ENCODE results near the gene ZBTB17. TPM values are rescaled to one million over a fixed set of nuclear protein-coding genes. Genes with fewer than 3 reads are reported as not detected.

Gene ZBTB17
- total and polyA plus RNA-seq, 2 experiments from 2014 or later, result 21.9 to 26.6 TPM

DNA sequence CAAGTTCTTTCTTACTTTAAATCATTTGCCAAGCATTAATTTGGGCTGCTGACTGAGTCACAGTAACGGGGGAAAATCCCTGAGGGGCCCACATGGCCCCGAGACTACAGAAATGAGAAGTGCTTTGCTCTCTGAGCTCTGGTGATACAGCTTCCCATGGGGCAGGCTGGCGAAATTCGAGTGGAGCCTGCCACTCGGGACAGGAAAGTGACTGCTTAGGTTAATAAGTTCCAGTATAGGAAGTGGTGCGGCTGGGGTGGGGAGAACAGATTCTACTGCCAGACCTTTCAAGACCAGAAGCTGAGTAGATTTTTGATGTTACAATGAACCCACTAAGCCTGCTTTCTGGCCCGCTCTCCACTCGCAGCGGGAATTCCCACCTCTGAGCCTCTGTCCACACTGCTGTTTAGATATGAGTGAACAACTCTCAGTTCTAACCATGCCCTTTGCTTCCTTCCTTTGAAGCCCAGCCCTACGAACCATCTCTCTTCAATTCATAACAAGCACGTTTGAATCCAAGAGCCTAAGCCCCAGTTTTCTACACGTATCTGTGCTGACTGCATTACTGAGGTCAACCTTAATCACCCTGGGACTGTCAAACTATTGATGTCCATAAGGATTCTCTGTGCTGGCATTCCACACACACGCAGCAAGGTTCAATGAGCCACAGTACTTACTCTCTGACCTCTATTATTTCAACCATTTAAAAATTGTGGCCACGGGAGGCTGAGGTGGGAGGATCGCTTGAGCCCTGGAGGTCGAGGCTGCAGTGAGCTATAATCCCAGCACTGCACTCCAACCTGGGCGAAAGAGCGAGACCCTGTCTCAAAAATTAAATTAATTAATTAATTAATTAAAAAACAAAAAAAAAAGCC is 9.6 kb downstream of the ZBTB17 start (continued):
- TF ChIP-seq, protein P1, sequence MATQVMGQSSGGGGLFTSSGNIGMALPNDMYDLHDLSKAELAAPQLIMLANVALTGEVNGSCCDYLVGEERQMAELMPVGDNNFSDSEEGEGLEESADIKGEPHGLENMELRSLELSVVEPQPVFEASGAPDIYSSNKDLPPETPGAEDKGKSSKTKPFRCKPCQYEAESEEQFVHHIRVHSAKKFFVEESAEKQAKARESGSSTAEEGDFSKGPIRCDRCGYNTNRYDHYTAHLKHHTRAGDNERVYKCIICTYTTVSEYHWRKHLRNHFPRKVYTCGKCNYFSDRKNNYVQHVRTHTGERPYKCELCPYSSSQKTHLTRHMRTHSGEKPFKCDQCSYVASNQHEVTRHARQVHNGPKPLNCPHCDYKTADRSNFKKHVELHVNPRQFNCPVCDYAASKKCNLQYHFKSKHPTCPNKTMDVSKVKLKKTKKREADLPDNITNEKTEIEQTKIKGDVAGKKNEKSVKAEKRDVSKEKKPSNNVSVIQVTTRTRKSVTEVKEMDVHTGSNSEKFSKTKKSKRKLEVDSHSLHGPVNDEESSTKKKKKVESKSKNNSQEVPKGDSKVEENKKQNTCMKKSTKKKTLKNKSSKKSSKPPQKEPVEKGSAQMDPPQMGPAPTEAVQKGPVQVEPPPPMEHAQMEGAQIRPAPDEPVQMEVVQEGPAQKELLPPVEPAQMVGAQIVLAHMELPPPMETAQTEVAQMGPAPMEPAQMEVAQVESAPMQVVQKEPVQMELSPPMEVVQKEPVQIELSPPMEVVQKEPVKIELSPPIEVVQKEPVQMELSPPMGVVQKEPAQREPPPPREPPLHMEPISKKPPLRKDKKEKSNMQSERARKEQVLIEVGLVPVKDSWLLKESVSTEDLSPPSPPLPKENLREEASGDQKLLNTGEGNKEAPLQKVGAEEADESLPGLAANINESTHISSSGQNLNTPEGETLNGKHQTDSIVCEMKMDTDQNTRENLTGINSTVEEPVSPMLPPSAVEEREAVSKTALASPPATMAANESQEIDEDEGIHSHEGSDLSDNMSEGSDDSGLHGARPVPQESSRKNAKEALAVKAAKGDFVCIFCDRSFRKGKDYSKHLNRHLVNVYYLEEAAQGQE (IDR thresholded peaks at IDR 0.05; ENCODE audit: unreplicated experiment), result no peak
- TF ChIP-seq EZH2phosphoT487 (IDR thresholded peaks at IDR 0.05; ENCODE audit: unreplicated experiment), result no peak

DNA sequence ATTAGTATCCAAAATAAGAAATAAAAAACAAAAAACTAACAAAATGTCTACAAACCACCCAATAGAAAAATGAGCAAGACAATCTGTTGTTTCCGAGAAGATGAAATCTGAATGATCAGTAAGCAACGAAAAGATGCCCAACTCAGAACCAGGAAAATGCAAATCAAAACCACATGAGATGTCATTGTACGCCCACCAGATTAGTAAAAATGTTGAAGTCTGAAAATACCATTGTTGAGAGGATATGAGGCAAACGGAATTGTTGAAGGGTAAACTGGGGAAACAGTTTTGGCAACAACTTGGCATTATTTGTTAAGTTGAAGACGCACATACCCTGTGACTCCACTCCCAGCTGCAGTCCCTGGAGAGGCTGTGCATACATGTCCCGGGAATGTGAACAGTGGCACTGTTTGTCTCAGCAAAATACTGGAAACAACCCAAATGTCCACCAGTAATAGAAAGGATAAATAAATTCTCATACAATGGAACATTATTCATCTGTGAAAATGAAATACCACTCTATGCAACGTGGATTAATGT is 10.6 kb downstream of the ZBTB17 start:
- no peaks in the 10 kb centered on the region for H3K4me1 ChIP-seq (ENCODE audit: insufficient read depth)
- no peaks in the 10 kb centered on the region for H3K9me2 ChIP-seq (ENCODE audit: insufficient read depth)
- Mint-ChIP-seq H3K9me3 (peaks cover 15% of the 10 kb centered on the region), H3K27me3 (ENCODE audit: insufficient read depth, low read depth, poor library complexity) (peaks cover 11% of the 10 kb centered on the region), H3K4me3 (no peak overlapping the region), H3K4me1 (peaks cover 10% of the 10 kb centered on the region), H3K36me3 (ENCODE audit: low read depth) (peaks cover 25% of the 10 kb centered on the region), H3K27ac (no peak overlapping the region)
- TF ChIP-seq EZH2phosphoT487 (IDR thresholded peaks at IDR 0.05; ENCODE audit: unreplicated experiment), result no peak
- DNase-seq (ENCODE audit: low spot score) (no peak), ATAC-seq (no peak)
- H3K27me3 ChIP-seq (ENCODE audit: insufficient read depth), result no peaks in the 10 kb centered on the region
- H3F3A ChIP-seq (replicated peaks; ENCODE audit: low read depth), result no peaks in the 10 kb centered on the region
- no peak overlapping the region for H3K4me3 ChIP-seq
- H3K27ac ChIP-seq (ENCODE audit: low read depth), result no peak overlapping the region
- no peak overlapping the region for H3K4me2 ChIP-seq
- no peaks in the 10 kb centered on the region; the same call in 1 of the 2 replicates for H3K36me3 ChIP-seq (ENCODE audit: insufficient read depth)
- H2AFZ ChIP-seq, result no peak overlapping the region
- H3K79me2 ChIP-seq (replicated peaks; ENCODE audit: insufficient read depth), result 0 out of 2 replicates have a peak, but pooled peaks cover 3% of the 10 kb centered on the region
- H4K20me1 ChIP-seq (replicated peaks; ENCODE audit: insufficient read depth), result peaks cover 17% of the 10 kb centered on the region; the same call in 1 of the 2 replicates

DNA sequence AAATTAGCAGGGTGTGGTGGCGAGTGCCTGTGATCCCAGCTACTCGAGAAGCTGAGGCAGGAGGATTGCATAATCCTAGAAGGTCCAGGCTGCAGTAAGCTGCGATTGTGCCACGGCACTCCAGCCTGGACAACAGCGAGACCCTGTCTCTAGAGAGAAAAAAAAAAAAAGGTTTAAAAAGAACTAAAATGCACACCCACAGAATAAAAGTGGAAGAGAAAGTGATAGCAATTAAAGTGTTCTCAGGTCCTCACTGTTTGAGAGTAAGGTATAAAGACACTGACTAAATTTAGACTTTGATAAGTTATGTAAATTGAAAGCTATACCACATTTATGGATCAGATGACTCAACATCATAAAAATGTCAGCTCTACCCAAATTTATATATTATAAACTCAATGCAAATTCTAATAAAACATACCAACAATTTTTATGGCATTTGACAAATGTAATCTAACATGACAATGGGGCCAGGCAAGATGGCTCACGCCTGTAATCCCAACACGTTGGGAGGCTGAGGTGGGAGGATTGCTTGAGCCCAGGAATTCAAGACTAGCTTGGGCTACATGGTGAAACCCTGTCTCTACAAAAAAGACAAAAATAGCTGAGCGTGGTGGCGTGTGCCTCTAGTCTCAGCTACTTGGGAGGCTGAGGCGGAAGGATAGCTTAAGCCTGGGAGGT is 11.8 kb downstream of the ZBTB17 start:
- H3K27me3 ChIP-seq (ENCODE audit: insufficient read depth), result no peaks in the 10 kb centered on the region
- H3K36me3 ChIP-seq (ENCODE audit: insufficient read depth), result no peaks in the 10 kb centered on the region; the same call in 1 of the 2 replicates
- no peaks in the 10 kb centered on the region for H3K9me2 ChIP-seq (ENCODE audit: insufficient read depth)
- H3K4me1 ChIP-seq (ENCODE audit: insufficient read depth), result 0 out of 2 replicates have a peak, but pooled peaks cover 1% of the 10 kb centered on the region
- no peak overlapping the region for H3K27ac ChIP-seq (ENCODE audit: low read depth)
- no peak overlapping the region for H2AFZ ChIP-seq
- Mint-ChIP-seq H3K4me3 (no peak overlapping the region), H3K27me3 (ENCODE audit: insufficient read depth, low read depth, poor library complexity) (peaks cover 11% of the 10 kb centered on the region), H3K27ac (no peak overlapping the region), H3K36me3 (ENCODE audit: low read depth) (peaks cover 14% of the 10 kb centered on the region), H3K4me1 (peaks cover 11% of the 10 kb centered on the region), H3K9me3 (peaks cover 5% of the 10 kb centered on the region)
- DNase-seq (ENCODE audit: low spot score), result no peak
- H3K4me3 ChIP-seq, result no peak overlapping the region
- TF ChIP-seq NANOG (IDR thresholded peaks at IDR 0.05; ENCODE audit: borderline replicate concordance), result no peak
- H4K20me1 ChIP-seq (replicated peaks; ENCODE audit: insufficient read depth), result peaks cover 23% of the 10 kb centered on the region; the same call in 1 of the 2 replicates
- 0 out of 2 replicates have a peak, but pooled peaks cover 3% of the 10 kb centered on the region for H3K79me2 ChIP-seq (replicated peaks; ENCODE audit: insufficient read depth)
- no peak for ATAC-seq
- no peak overlapping the region for H3K4me2 ChIP-seq
- no peaks in the 10 kb centered on the region for H3F3A ChIP-seq (replicated peaks; ENCODE audit: low read depth)

All from GM23338 (cell line).